Neural cell (in vitro differentiated cells): Measurements from ENCODE around the gene EPS8L2.

Experiments used
- CTCF ChIP-seq: fragments of 450-650 bp; IDR thresholded peaks from 2 replicates; pipeline ENCODE4 v1.5.1; 2014; ENCODE audit warnings: antibody characterized with exemption, mild to moderate bottlenecking, moderate library complexity; ENCODE audit not compliant: poor library complexity, severe bottlenecking
- EP300 ChIP-seq: fragments of 450-650 bp; conservative IDR thresholded peaks from 2 replicates; pipeline ENCODE4 v1.6.1; 2014; ENCODE audit warnings: antibody characterized with exemption, mild to moderate bottlenecking, moderate library complexity; ENCODE audit not compliant: poor library complexity, severe bottlenecking
- EZH2 ChIP-seq: fragments of 200-600, 300-800 bp; shearing (Covaris generic), sonication (generic); IDR thresholded peaks from 2 replicates; pipeline ENCODE4 v1.6.1; 2014; ENCODE audit warnings: antibody characterized with exemption, low read length, borderline replicate concordance, mild to moderate bottlenecking; ENCODE audit not compliant: insufficient read depth, poor library complexity, severe bottlenecking
- MXI1 ChIP-seq: fragments of 450-650 bp; conservative IDR thresholded peaks from 2 replicates; pipeline ENCODE4 v1.6.1; 2014; ENCODE audit warnings: antibody characterized with exemption, mild to moderate bottlenecking; ENCODE audit not compliant: poor library complexity, severe bottlenecking
- SMC3 ChIP-seq: fragments of 450-650 bp; conservative IDR thresholded peaks from 2 replicates; pipeline ENCODE4 v1.6.1; 2014; ENCODE audit warnings: antibody characterized with exemption, mild to moderate bottlenecking, moderate library complexity; ENCODE audit not compliant: poor library complexity
- TAF1 ChIP-seq: IDR thresholded peaks from 2 replicates; pipeline ENCODE4 v1.6.1; 2012; ENCODE audit warnings: low read depth

- TF ChIP-seq CTCF (no peak), MXI1 (no peak), EP300 (no peak), SMC3 (no peak), EZH2 (no peak), TAF1 (no peak)
Measured at GRCh38 chr11:691710-692590, 14.1 kb upstream of the EPS8L2 start.
